Loucy (cell line): ENCODE measurements around the gene SPSB1.

Experiments used
- H2AFZ ChIP-seq: fragments of 200-600 bp; sonication (generic); 2 replicates; pipeline ENCODE4 v1.6.0; 2016; ENCODE audit warnings: antibody characterized with exemption, mild to moderate bottlenecking, low read length, moderate library complexity
- H3F3A ChIP-seq: fragments of 200-600 bp; 2 replicates; pipeline ENCODE4 v1.6.0; 2016; ENCODE audit warnings: antibody characterized with exemption, low read depth, mild to moderate bottlenecking
- H3K27me3 ChIP-seq: fragments of 200-600 bp; sonication (generic); 2 replicates; pipeline ENCODE4 v1.6.1; 2014; ENCODE audit warnings: low read length, mild to moderate bottlenecking; ENCODE audit not compliant: insufficient read depth, poor library complexity, severe bottlenecking
- H3K36me3 ChIP-seq: fragments of 200-600 bp; sonication (generic); 2 replicates; pipeline ENCODE4 v1.6.1; 2016; ENCODE audit warnings: low read length; ENCODE audit not compliant: insufficient read depth
- H3K4me1 ChIP-seq: fragments of 200-600 bp; sonication (generic); 2 replicates; pipeline ENCODE4 v1.5.1; 2014; ENCODE audit warnings: low read length, mild to moderate bottlenecking; ENCODE audit not compliant: insufficient read depth, poor library complexity, severe bottlenecking
- H3K4me2 ChIP-seq: fragments of 200-600 bp; sonication (generic); 2 replicates; pipeline ENCODE4 v1.6.0; 2014; ENCODE audit warnings: antibody characterized with exemption, low read length, low read depth, mild to moderate bottlenecking; ENCODE audit not compliant: poor library complexity, severe bottlenecking
- H3K4me3 ChIP-seq: fragments of 200-600 bp; sonication (generic); 2 replicates; pipeline ENCODE4 v1.5.1; 2014; ENCODE audit warnings: low read length, mild to moderate bottlenecking, mixed read lengths; ENCODE audit not compliant: poor library complexity, severe bottlenecking
- H3K79me2 ChIP-seq: fragments of 200-600 bp; sonication (generic); 2 replicates; pipeline ENCODE4 v1.6.1; 2014; ENCODE audit warnings: low read length; ENCODE audit not compliant: insufficient read depth
- H3K9ac ChIP-seq: fragments of 200-600 bp; sonication (generic); 2 replicates; pipeline ENCODE4 v1.6.0; 2014; ENCODE audit warnings: mild to moderate bottlenecking, low read depth, low read length, moderate library complexity; ENCODE audit not compliant: poor library complexity, severe bottlenecking
- H3K9me2 ChIP-seq: fragments of 200-600 bp; sonication (generic); replicated peaks from 2 replicates; pipeline ENCODE4 v1.6.1; 2016; ENCODE audit warnings: low read depth, low read length, mixed read lengths
- H3K9me3 ChIP-seq: fragments of 200-600 bp; sonication (generic); 2 replicates; pipeline ENCODE4 v1.6.1; 2014; ENCODE audit warnings: mild to moderate bottlenecking, antibody characterized with exemption, low read length, low read depth; ENCODE audit not compliant: insufficient read depth
- H4K20me1 ChIP-seq: fragments of 200-600 bp; sonication (generic); 2 replicates; pipeline ENCODE4 v1.6.0; 2014; ENCODE audit warnings: antibody characterized with exemption, low read length, mild to moderate bottlenecking; ENCODE audit not compliant: insufficient read depth, poor library complexity, severe bottlenecking
- CTCF ChIP-seq: fragments of 200-600 bp; sonication (generic); conservative IDR thresholded peaks from 2 replicates; pipeline ENCODE4 v1.5.1; 2014; ENCODE audit warnings: mild to moderate bottlenecking, antibody characterized with exemption, low read length
- EZH2phosphoT487 ChIP-seq: fragments of 200-600 bp; IDR thresholded peaks from 2 replicates; pipeline ENCODE4 v1.6.1; 2018; ENCODE audit warnings: antibody characterized with exemption, mild to moderate bottlenecking, moderate library complexity, borderline replicate concordance

SPSB1 gene

GRCh38 chr1:9246841-9247785, 45.6 kb upstream of the SPSB1 start:
- TF ChIP-seq CTCF: peak; percentile 34; the same call in 1 of the 2 replicates
- TF ChIP-seq EZH2phosphoT487: no peak
- Histone ChIP-seq H3K4me3 (no peak overlapping the region), H3K27me3 (no peaks in the 10 kb centered on the region), H3K4me2 (peak overlapping the region; percentile 81), H4K20me1 (peaks cover 3% of the 10 kb centered on the region), H3K9me2 (no peaks in the 10 kb centered on the region), H3K9ac (no peak overlapping the region), H3K36me3 (no peaks in the 10 kb centered on the region), H2AFZ (no peak overlapping the region), H3K9me3 (no peaks in the 10 kb centered on the region), H3F3A (no peaks in the 10 kb centered on the region), H3K4me1 (peaks cover 63% of the 10 kb centered on the region), H3K79me2 (peaks cover 77% of the 10 kb centered on the region)

GRCh38 chr1:9247894-9248293, 44.8 kb upstream of the SPSB1 start:
- Histone ChIP-seq H3K79me2 (peaks cover 70% of the 10 kb centered on the region), H3K4me2 (peak overlapping the region; percentile 81), H3F3A (no peaks in the 10 kb centered on the region), H2AFZ (no peak overlapping the region), H3K36me3 (no peaks in the 10 kb centered on the region), H3K27me3 (no peaks in the 10 kb centered on the region), H4K20me1 (peaks cover 3% of the 10 kb centered on the region), H3K9me2 (no peaks in the 10 kb centered on the region), H3K9ac (no peak overlapping the region), H3K4me3 (no peak overlapping the region), H3K4me1 (peaks cover 55% of the 10 kb centered on the region), H3K9me3 (no peaks in the 10 kb centered on the region)
- TF ChIP-seq CTCF (no peak), EZH2phosphoT487 (no peak)

- no peak overlapping the region for H3K4me3 ChIP-seq
- peak overlapping the region; percentile 39 for H3K9ac ChIP-seq
- H3K27me3 ChIP-seq: no peaks in the 10 kb centered on the region
- TF ChIP-seq EZH2phosphoT487: no peak
- no peak for TF ChIP-seq CTCF
- no peaks in the 10 kb centered on the region for H3K9me3 ChIP-seq
- no peaks in the 10 kb centered on the region for H3K36me3 ChIP-seq
- H4K20me1 ChIP-seq: peaks cover 3% of the 10 kb centered on the region
- no peaks in the 10 kb centered on the region for H3K9me2 ChIP-seq
- H3K4me2 ChIP-seq: peak overlapping the region; percentile 81
- no peaks in the 10 kb centered on the region for H3F3A ChIP-seq
- H3K79me2 ChIP-seq: peaks cover 63% of the 10 kb centered on the region
- H2AFZ ChIP-seq: no peak overlapping the region
- peaks cover 48% of the 10 kb centered on the region for H3K4me1 ChIP-seq
These were observed 44.1 kb upstream of the SPSB1 start for GRCh38 chr1:9248341-9249262.
